Measurements from ENCODE around the gene SLC66A2.

- no peak for TF ChIP-seq CTCF (IDR thresholded peaks at IDR 0.05)
- TF ChIP-seq POLR2A (IDR thresholded peaks at IDR 0.05) = no peak
Observed at GRCh38 chr18:79989195-79989497, 37.7 kb upstream of the SLC66A2 start.
